Ishikawa (cell line): Measurements from ENCODE around the gene C15orf40.

Experiments used
- CEBPB ChIP-seq: IDR thresholded peaks from 2 replicates; pipeline ENCODE4 v1.6.1; 2012
- CREB1 ChIP-seq: IDR thresholded peaks from 2 replicates; pipeline ENCODE4 v1.6.1; 2012; ENCODE audit warnings: low read depth
- EGR1 ChIP-seq: IDR thresholded peaks from 2 replicates; pipeline ENCODE4 v1.6.1; 2012
- EP300 ChIP-seq: IDR thresholded peaks from 2 replicates; pipeline ENCODE4 v1.6.1; 2012; ENCODE audit warnings: borderline replicate concordance
- RAD21 ChIP-seq: IDR thresholded peaks from 2 replicates; pipeline ENCODE4 v1.6.1; 2012; ENCODE audit warnings: low read depth
- TAF1 ChIP-seq: IDR thresholded peaks from 2 replicates; pipeline ENCODE4 v1.6.1; 2012; ENCODE audit warnings: low read depth, mild to moderate bottlenecking
- TCF12 ChIP-seq: IDR thresholded peaks from 2 replicates; pipeline ENCODE4 v1.6.1; 2012; ENCODE audit warnings: low read depth
- TEAD4 ChIP-seq: IDR thresholded peaks from 2 replicates; pipeline ENCODE4 v1.6.1; 2012
- USF1 ChIP-seq: IDR thresholded peaks from 2 replicates; pipeline ENCODE4 v1.6.1; 2012
- YY1 ChIP-seq: IDR thresholded peaks from 2 replicates; pipeline ENCODE4 v1.6.1; 2012; ENCODE audit warnings: low read depth

DNA sequence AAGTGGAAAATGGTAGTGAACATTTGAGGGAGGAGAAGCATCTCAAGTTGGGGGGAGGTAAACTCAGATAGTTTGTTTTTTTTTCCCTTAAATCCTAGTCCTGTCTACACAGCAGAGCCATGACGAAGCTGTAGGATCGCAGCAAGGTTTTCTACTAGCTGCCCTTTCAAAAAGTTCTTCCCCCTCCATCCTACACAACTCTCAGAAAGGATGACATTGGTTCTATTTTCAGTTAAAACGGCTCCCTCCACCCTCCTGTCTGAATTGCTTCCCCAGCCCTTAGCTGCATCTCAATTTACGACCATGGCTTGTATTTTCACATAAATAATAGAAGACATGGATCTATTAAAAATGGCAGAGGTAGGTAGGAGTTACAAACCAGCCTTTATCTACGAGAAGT, 61.1 kb downstream of the C15orf40 start:
- TF ChIP-seq USF1 (no peak), CREB1 (no peak), EGR1 (no peak), YY1 (no peak), TAF1 (no peak), TCF12 (no peak), RAD21 (no peak), EP300 (no peak), CEBPB (no peak), TEAD4 (no peak)
